Measurements from ENCODE around the gene PLPPR4. TPM values are rescaled to one million over a fixed set of nuclear protein-coding genes. Genes with fewer than 3 reads are reported as not detected.

Gene PLPPR4
- total and polyA plus RNA-seq, 8 donors, result 0.24 to 3.1 (median 0.66) TPM

GRCh38 chr1:99227056-99227897 lies 37.0 kb upstream of the PLPPR4 start:
- H3K36me3 ChIP-seq, result no peaks in the 10 kb centered on the region
- 51 to 63% methylated on average over 3 of the region's 3 CpGs for WGBS, 2 donors
- H3K4me3 ChIP-seq, result no peak overlapping the region
- DNase-seq, result no peak
- no peak for FAIRE-seq
- no peak overlapping the region for H3K27ac ChIP-seq
- H3K27me3 ChIP-seq, result no peaks in the 10 kb centered on the region
- intact Hi-C loops (cut with DNase I), result no loop called here
- H3K9me3 ChIP-seq, result no peaks in the 10 kb centered on the region
- H3K4me1 ChIP-seq, result no peaks in the 10 kb centered on the region
- no peak for ATAC-seq
- no peak for TF ChIP-seq CTCF (IDR thresholded peaks at IDR 0.05)

- intact Hi-C loops (cut with DNase I), result no loop called here
- Histone ChIP-seq H3K4me3 (no peak overlapping the region), H3K4me1 (no peaks in the 10 kb centered on the region), H3K36me3 (no peaks in the 10 kb centered on the region), H3K9me3 (no peaks in the 10 kb centered on the region), H3K27ac (no peak overlapping the region), H3K27me3 (no peaks in the 10 kb centered on the region)
- ATAC-seq (no peak), FAIRE-seq (no peak), DNase-seq (no peak)
- WGBS, 2 donors, result 47 to 57% methylated on average over 1 of the region's 2 CpGs
- no peak for TF ChIP-seq CTCF (IDR thresholded peaks at IDR 0.05)
Measured at GRCh38 chr1:99228153-99228552, 36.1 kb upstream of the PLPPR4 start.

GRCh38 chr1:99229122-99229521 lies 35.2 kb upstream of the PLPPR4 start:
- H3K9me3 ChIP-seq, result no peaks in the 10 kb centered on the region
- DNase-seq (no peak), ATAC-seq (no peak), FAIRE-seq (no peak)
- no peaks in the 10 kb centered on the region for H3K4me1 ChIP-seq
- no peak overlapping the region for H3K27ac ChIP-seq
- H3K36me3 ChIP-seq, result no peaks in the 10 kb centered on the region
- H3K27me3 ChIP-seq, result no peaks in the 10 kb centered on the region
- 58 to 68% methylated on average over 3 of the region's 3 CpGs for WGBS, 2 donors
- no peak for TF ChIP-seq CTCF (IDR thresholded peaks at IDR 0.05)
- no peak overlapping the region for H3K4me3 ChIP-seq
- intact Hi-C loops (cut with DNase I), result no loop called here

GRCh38 chr1:99230695-99231094 lies 33.6 kb upstream of the PLPPR4 start:
- FAIRE-seq (no peak), ATAC-seq (no peak), DNase-seq (no peak)
- H3K27me3 ChIP-seq, result no peaks in the 10 kb centered on the region
- H3K4me1 ChIP-seq, result no peaks in the 10 kb centered on the region
- H3K4me3 ChIP-seq, result no peak overlapping the region
- intact Hi-C loops (cut with DNase I), result no loop called here
- no peak overlapping the region for H3K27ac ChIP-seq
- no peaks in the 10 kb centered on the region for H3K9me3 ChIP-seq
- H3K36me3 ChIP-seq, result no peaks in the 10 kb centered on the region
- TF ChIP-seq CTCF (IDR thresholded peaks at IDR 0.05), result no peak

GRCh38 chr1:99232172-99232571 lies 32.1 kb upstream of the PLPPR4 start:
- no peak for TF ChIP-seq CTCF (IDR thresholded peaks at IDR 0.05)
- 56 to 59% methylated on average over 2 of the region's 2 CpGs for WGBS, 2 donors
- no peak for FAIRE-seq

More at GRCh38 chr1:99232172-99232571, 32.1 kb upstream of the PLPPR4 start:
- no peaks in the 10 kb centered on the region for H3K4me1 ChIP-seq
- H3K27me3 ChIP-seq, result no peaks in the 10 kb centered on the region
- ATAC-seq (no peak), DNase-seq (no peak)
- no peaks in the 10 kb centered on the region for H3K9me3 ChIP-seq
- intact Hi-C loops (cut with DNase I), result no loop called here
- no peak overlapping the region for H3K4me3 ChIP-seq
- H3K36me3 ChIP-seq, result no peaks in the 10 kb centered on the region
- H3K27ac ChIP-seq, result no peak overlapping the region

Measured in pancreas (tissue), 10 donors.